Measurements from ENCODE around the gene LSM10.

LSM10 gene

GRCh38 chr1:36397378-36398230, at the start of gene LSM10:
LSM10 (minus strand) TSS chr1:36397908; CDS start chr1:36394129, 3,779 bp downstream.
- peak; percentile 90 for DNase-seq

DNA sequence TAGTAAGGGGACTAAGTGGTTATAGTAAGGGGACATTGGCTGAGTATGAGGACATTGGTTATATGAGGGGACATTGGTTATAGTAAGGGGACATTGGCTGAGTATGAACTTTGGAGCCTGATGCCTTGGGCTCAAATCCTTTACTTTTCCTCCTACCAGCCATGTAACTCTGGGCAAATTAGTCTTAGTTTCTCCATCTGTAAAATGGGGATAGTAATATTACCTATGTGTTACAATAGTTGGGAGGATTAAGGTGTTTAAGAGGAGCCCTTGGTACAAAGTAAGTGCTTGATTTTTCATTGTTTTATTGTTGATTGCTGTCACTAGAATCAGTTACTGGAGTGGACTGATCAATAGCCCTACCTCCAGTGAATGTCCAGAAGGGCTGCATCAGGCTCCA, 49.7 kb upstream of the LSM10 start:
- DNase-seq = no peak

DNA sequence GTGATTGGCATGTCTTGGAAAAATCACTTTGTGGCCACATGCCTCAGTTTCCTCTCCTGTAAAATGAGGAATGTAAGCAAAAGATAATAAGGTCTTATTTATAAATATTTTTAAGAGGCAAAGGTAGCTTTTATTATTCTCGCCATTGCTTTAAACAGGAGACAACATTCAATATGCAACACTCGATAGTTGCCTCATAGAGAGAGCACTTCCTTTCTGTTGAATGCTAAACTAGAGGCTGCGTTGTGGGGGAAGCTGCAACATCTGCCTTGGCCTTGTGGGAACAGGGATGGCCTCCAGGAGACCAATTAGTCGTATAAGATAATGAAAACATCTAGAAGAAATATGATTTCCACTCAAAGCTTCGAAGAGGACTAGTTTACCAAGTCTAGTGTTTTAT, 49.0 kb upstream of the LSM10 start:
- no peak for DNase-seq

DNA sequence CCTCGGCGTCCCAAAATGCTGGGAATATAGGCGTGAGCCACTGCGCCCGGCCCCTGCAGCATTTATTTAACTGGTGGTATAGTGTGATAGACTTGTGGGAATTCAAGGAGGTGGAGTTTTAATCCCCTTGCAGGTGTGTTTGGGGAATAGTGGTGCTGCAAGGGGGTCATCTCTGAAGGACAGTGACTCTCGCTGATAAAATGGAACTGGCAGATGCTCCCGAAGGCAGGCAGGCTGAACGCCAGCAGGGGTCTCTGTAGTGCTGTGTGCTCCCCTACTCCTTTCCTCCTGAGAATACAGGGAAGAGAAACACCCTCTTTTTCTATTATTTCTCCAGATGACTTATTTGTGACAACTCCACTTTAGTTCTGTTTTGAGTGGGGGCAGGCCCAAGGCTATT, 48.6 kb upstream of the LSM10 start:
- DNase-seq = peak; percentile 19

DNA sequence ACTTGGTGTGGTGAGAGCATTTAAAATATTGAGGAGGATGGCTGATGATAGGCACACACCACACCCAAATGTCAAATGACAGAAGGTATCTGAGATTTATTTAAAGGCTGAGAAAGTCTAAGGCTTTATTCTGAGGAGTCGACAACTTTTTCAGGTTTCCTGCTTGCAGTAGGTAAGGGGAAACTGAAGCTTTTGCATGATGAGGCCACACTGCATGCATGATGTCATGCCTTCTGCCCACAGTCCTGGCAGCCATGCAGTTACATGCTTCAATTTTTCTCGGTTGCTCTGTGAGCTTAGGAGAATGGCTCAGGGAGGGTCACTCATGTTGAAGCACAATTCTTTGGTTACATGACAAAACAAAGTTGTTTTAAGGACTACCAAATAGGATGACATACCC, 45.6 kb upstream of the LSM10 start:
- no peak for DNase-seq

- no peak for DNase-seq
Measured at GRCh38 chr1:36442337-36442736, 44.6 kb upstream of the LSM10 start.

DNA sequence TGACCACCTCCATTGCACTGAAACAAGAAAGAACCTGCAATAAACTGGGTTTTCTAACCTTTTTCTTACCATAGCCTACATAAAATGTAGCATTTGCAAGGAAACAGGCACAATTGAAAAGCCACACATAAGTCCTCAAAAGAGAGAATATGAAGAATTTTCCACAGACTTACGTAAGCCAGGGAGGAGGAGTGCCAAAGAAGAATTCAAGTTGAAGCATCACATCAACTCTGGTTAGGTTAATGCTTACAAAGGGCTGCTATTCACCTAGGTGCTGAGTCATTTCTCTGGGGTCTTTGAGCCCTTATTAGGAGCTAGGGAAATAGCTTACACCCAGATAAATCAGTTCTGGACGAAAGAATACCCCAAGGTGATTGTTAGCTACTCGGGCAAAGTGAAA, 42.9 kb upstream of the LSM10 start:
- DNase-seq = no peak

- no peak for DNase-seq
Measured at GRCh38 chr1:36440044-36440443, 42.3 kb upstream of the LSM10 start.

DNA sequence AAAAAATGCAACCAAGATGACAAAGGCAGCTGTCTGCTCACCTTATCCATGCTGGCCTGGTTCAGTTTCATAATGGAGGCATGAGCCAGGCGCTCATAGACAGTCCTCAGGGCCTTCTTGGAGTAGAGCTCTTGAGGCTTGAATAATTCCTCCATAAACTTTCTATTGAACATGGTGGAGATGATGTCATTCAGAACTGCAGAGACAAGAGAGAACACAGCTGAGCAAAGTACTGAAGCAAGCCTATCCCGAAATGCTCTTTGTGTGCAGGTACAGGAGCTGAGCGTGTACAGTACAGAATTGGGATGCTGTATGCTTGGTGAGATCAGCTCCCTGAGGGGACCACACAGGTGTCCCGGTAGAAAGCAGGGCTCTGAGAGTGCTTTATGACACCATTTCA, 41.0 kb upstream of the LSM10 start:
- no peak for DNase-seq

- DNase-seq = no peak
Measured at GRCh38 chr1:36436821-36437220, 39.1 kb upstream of the LSM10 start.

DNA sequence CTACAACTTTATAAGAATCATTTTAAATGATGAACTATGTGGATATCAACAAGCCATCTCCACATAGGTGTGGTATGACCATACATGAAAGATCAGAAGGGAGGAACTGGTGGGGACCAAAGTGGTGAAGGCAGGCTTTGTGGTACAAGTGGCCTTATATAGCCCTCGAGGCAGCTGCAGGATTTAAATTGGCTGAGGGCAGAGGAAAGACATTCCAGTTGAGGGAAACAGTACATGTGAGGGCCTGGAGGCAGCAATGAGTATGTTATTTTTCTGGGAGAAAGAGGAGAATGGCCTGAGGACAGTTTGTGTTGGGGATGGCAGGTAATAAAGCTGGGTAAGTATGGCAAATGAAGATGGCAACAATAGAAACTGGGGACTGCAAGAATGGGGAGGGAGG, 35.4 kb upstream of the LSM10 start:
- DNase-seq = no peak

- no peak for DNase-seq
Measured at GRCh38 chr1:36432616-36433015, 34.9 kb upstream of the LSM10 start.

DNA sequence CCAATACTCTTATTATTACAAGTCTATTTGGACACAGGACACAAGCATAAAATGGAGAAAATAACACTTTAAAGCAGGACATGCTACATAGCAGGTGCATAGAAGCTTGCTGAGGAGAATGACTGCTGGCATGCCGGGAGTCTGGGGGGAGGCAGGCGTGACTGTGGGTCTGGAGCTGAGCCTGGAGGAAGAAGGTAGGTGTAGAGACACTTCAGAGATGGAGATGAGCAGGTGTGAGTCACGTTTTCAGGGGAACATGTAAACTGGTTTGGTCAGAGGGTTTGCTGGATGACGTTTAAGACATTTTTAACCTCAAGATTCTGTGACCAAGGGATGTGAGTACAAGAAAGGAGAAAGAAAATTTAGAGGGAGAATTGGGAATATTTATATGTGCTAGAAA, 28.1 kb upstream of the LSM10 start:
- DNase-seq = no peak

- DNase-seq = no peak
Measured at GRCh38 chr1:36421649-36422048, 23.9 kb upstream of the LSM10 start.

- peak; percentile 90 for DNase-seq
Measured at GRCh38 chr1:36420836-36421317, 23.2 kb upstream of the LSM10 start.

DNA sequence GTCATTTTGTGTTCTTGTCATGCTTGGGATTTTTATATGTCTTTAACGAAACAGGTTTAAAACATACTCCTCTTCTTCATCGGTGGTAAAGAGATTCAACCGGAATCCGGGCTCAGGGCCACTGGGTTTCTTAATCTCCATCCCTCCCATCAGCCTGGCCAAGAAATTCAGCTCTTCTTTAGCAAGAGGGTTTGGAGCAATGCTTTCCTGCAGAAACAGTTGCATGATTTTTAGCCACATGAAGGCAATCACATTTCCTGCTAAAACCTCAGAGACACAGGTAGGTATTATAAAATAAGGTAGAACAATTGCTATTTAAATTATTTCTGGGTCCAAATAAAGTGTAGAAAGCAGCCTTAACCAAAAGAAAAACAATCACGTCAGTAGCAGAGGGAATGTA, 22.7 kb upstream of the LSM10 start:
- DNase-seq = no peak

- no peak for DNase-seq
Measured at GRCh38 chr1:36419569-36419968, 21.9 kb upstream of the LSM10 start.

- no peak for DNase-seq
Measured at GRCh38 chr1:36419140-36419539, 21.4 kb upstream of the LSM10 start.

DNA sequence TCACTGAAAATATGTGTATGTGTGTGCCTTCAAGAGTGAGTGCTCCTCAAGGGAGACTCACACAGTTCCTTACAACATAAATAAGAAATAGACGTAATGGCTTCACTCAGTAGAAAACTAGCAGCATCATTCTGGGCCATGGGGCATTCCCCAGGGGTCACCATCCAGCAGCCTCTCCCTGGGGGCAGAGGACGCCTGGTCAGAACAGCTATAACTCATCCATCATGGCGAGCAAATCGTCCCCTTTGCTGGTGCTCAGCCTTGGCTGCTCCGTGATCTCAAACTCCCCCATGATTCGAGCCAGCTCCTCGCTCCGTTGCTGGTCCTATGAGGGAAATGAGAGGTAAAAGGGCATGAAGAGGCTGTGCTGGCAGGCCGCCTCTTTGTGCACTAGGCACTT, 20.2 kb upstream of the LSM10 start:
- DNase-seq = no peak

DNA sequence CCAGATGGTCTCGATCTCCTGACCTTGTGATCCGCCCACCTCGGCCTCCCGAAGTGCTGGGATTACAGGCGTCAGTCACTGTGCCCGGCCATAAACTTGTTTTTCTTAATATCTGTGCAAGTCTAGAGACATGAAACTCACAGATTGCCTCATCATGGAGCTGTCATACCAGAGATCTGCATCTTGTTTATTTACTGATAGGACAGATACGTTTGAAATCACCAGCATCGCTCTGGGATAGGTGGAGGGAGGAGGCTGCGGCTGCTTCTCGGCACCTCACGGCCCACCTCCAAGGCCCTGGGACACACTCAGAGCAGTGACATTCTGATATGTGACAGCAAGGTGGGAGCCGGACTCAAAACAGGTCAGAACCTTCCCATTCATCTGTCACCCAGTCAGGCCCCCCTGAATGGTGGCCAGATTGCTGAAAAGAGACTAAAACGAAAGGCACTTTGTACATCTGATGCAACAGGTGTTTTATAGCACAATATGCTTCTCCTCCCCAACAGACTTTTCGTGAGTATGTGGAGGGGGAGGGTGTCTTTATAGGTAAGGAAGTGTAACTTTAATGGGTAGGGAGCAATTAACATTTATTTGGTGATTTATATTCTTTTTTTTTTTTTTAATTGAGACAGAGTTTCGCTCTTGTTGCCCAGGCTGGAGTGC, 18.1 kb upstream of the LSM10 start:
- DNase-seq = no peak

- DNase-seq = no peak
Measured at GRCh38 chr1:36414384-36414783, 16.7 kb upstream of the LSM10 start.

DNA sequence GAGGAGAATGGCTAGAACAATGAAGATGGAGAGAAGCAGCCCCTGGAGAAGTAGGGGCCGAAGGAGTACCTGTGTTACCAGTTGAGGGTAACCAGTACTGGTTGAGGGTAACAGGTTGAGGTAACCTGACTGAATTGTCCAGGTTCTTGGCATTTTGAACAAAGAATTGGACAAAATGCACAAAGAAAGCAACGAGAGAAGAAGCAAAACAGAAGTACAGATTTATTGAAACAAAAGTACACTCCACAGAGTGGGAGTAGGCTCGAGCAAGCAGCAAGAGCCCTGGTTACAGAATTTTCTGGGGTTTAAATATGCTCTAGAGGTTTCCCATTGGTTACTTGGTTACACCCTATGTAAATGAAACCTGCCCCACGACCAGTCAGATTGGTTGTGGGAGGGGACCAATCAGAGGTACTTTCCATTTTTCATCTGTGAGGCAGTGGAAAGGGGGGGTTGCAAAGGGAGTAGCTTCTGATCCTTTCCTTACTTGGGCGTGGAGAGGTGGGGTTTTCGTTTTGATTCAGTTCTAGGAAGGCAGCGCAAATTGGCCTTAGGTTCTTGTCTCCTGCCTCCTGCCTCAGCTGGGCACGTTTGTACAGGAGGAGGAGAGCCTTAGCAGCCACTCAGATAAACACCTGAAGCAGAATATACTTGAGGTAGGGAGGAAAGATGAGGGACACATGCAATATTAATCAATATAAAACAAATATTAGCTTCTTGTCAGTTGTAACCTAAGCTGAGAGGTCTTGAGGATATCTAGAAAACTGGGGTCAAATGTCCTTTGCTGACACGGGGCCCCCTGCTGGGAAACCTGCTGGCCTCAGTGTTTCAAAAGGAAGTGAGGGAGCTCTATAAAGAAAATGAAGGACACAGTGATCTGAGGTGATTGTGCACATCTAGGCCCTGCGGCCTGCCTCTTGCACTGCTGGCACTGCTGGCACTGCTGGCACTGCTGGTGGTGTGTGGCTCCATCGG, 14.3 kb upstream of the LSM10 start:
- peak; percentile 72 for DNase-seq

- no peak for DNase-seq
Measured at GRCh38 chr1:36408479-36408878, 10.8 kb upstream of the LSM10 start.
